Caco-2 (cell line): ENCODE measurements around the gene MMP8. TPM values are rescaled to one million over a fixed set of nuclear protein-coding genes. Genes with fewer than 3 reads are reported as not detected.

Experiments used
- BruUV-seq: library from RNA; stranded (reverse); fragments of 400-500 nt; replicated peaks from 2 replicates; lab custom pipeline; 2021; lab: Mats Ljungman, UMichigan
- CTCF ChIA-PET: fragments of 300-600 bp; sonication (Branson Sonifier 250); formaldehyde crosslinking; loops from one replicate; lab custom pipeline; 2022; ENCODE audit warnings: antibody characterized with exemption; lab: Charles Lee
- POLR2A ChIA-PET: fragments of 300-600 bp; sonication (Branson Sonifier 250); formaldehyde crosslinking; loops from one replicate; lab custom pipeline; 2022; ENCODE audit warnings: antibody characterized with exemption; lab: Charles Lee
- DNase-seq, 2 experiments: peaks; one replicate each; pipeline versions ENCODE4 v3.0.0 to v3.0.0-alpha.2; 2020 to 2022
- H3K27me3 ChIP-seq: replicated peaks from 2 replicates; pipeline ENCODE4 v1.6.0; 2011; ENCODE audit warnings: low read length; ENCODE audit not compliant: control insufficient read depth, insufficient read depth
- H3K36me3 ChIP-seq: 2 replicates; pipeline ENCODE4 v1.5.1; 2011; ENCODE audit warnings: low read length; ENCODE audit not compliant: control insufficient read depth, insufficient read depth
- H3K4me1 ChIP-seq: fragments of 250-450 bp; sonication (Bioruptor Pico); 2 replicates; pipeline ENCODE4 v1.5.1; 2020; ENCODE audit warnings: mild to moderate bottlenecking
- H3K4me3 ChIP-seq: 2 replicates; pipeline ENCODE4 v1.5.1; 2011; ENCODE audit warnings: low read depth, mild to moderate bottlenecking, control low read depth, low read length
- H3K9me3 ChIP-seq: fragments of 250-450 bp; sonication (Bioruptor Pico); 2 replicates; pipeline ENCODE4 v1.5.1; 2020; ENCODE audit warnings: mild to moderate bottlenecking, moderate library complexity
- H3K27ac Mint-ChIP-seq: one replicate; pipeline ENCODE4 v1.8.0; 2022; ENCODE audit warnings: mixed read lengths; ENCODE audit not compliant: unreplicated experiment
- H3K27me3 Mint-ChIP-seq: one replicate; pipeline ENCODE4 v1.8.0; 2022; ENCODE audit warnings: mixed read lengths; ENCODE audit not compliant: insufficient read depth, unreplicated experiment
- H3K36me3 Mint-ChIP-seq: one replicate; pipeline ENCODE4 v1.8.0; 2022; ENCODE audit warnings: mild to moderate bottlenecking, mixed read lengths; ENCODE audit not compliant: insufficient read depth, unreplicated experiment
- H3K4me1 Mint-ChIP-seq: one replicate; pipeline ENCODE4 v1.8.0; 2022; ENCODE audit warnings: low read depth, mixed read lengths; ENCODE audit not compliant: unreplicated experiment
- H3K4me3 Mint-ChIP-seq: one replicate; pipeline ENCODE4 v1.8.0; 2022; ENCODE audit warnings: mild to moderate bottlenecking, moderate library complexity, mixed read lengths; ENCODE audit not compliant: unreplicated experiment
- H3K9me3 Mint-ChIP-seq: one replicate; pipeline ENCODE4 v1.8.0; 2022; ENCODE audit warnings: mixed read lengths; ENCODE audit not compliant: unreplicated experiment
- CTCF ChIP-seq, 2 experiments: fragments of 200-600 bp in 1 of 2; IDR thresholded peaks; 1 replicate in 1 of 2; 2 replicates in 1 of 2; pipeline versions ENCODE4 v1.5.1 to v1.8.0; 2011 to 2022; ENCODE audit warnings: antibody characterized with exemption in 1 of 2, control low read depth in 1 of 2, inconsistent platforms in 1 of 2, low read depth in 1 of 2, low read length in 1 of 2, mild to moderate bottlenecking in 1 of 2, moderate library complexity in 1 of 2; ENCODE audit not compliant: insufficient read depth in 1 of 2, severe bottlenecking in 1 of 2, unreplicated experiment in 1 of 2
- intact Hi-C: fragments of 100-400 bp; cut with micrococcal nuclease; formaldehyde crosslinking; loops from one replicate; pipeline ENCODE4 v1.10.0; 2022; ENCODE audit not compliant: unreplicated experiment
- total RNA-seq: library from RNA; stranded (reverse); gene quantifications from 2 replicates; pipeline ENCODE4 v1.2.3, GENCODE V29; 2022

MMP8 gene
- total RNA-seq, 1 experiment from 2014 or later: not detected

- Histone ChIP-seq H3K4me3 (no peak overlapping the region), H3K4me1 (peaks cover 12% of the 10 kb centered on the region), H3K9me3 (no peaks in the 10 kb centered on the region), H3K27me3 (no peaks in the 10 kb centered on the region), H3K36me3 (no peaks in the 10 kb centered on the region)
- H3K27me3 Mint-ChIP-seq: no peaks in the 10 kb centered on the region
- CTCF ChIA-PET: no interaction called here
- BruUV-seq: no TSS peak
- H3K4me3 Mint-ChIP-seq: no peak overlapping the region
- peaks cover 14% of the 10 kb centered on the region for H3K4me1 Mint-ChIP-seq
- peaks cover 12% of the 10 kb centered on the region for H3K9me3 Mint-ChIP-seq
- intact Hi-C loops: no loop called here
- no peak for TF ChIP-seq CTCF (IDR thresholded peaks at IDR 0.05; ENCODE audit: insufficient read depth in 1 of 2, low read depth in 1 of 2, low read length in 1 of 2, severe bottlenecking in 1 of 2, unreplicated experiment in 1 of 2)
- peaks cover 22% of the 10 kb centered on the region for H3K36me3 Mint-ChIP-seq
- POLR2A ChIA-PET: no interaction called here
- no peak overlapping the region for H3K27ac Mint-ChIP-seq
- DNase-seq: no peak
Observed at GRCh38 chr11:102770191-102770590, 45.4 kb upstream of the MMP8 start.

- no TSS peak for BruUV-seq
- ChIA-PET CTCF (no interaction called here), POLR2A (no interaction called here)
- Mint-ChIP-seq H3K4me3 (no peak overlapping the region), H3K27me3 (no peaks in the 10 kb centered on the region), H3K9me3 (peaks cover 12% of the 10 kb centered on the region), H3K27ac (no peak overlapping the region), H3K36me3 (peaks cover 25% of the 10 kb centered on the region), H3K4me1 (peaks cover 36% of the 10 kb centered on the region)
- Histone ChIP-seq H3K36me3 (peaks cover 2% of the 10 kb centered on the region; the same call in 1 of the 2 replicates), H3K4me1 (peaks cover 36% of the 10 kb centered on the region), H3K4me3 (no peak overlapping the region), H3K9me3 (no peaks in the 10 kb centered on the region), H3K27me3 (no peaks in the 10 kb centered on the region)
- no peak for TF ChIP-seq CTCF (IDR thresholded peaks at IDR 0.05; ENCODE audit: insufficient read depth in 1 of 2, low read depth in 1 of 2, low read length in 1 of 2, severe bottlenecking in 1 of 2, unreplicated experiment in 1 of 2)
- intact Hi-C loops: no loop called here
- DNase-seq: no peak
Observed at GRCh38 chr11:102767800-102768199, 43.0 kb upstream of the MMP8 start.

- peaks cover 53% of the 10 kb centered on the region for H3K4me1 Mint-ChIP-seq
- no peaks in the 10 kb centered on the region for H3K9me3 Mint-ChIP-seq
- ChIA-PET POLR2A (no interaction called here), CTCF (no interaction called here)
- intact Hi-C loops: no loop called here
- peaks cover 22% of the 10 kb centered on the region for H3K36me3 Mint-ChIP-seq
- H3K27me3 Mint-ChIP-seq: no peaks in the 10 kb centered on the region
- H3K27ac Mint-ChIP-seq: peak overlapping the region; percentile 78
- TF ChIP-seq CTCF (IDR thresholded peaks at IDR 0.05; ENCODE audit: insufficient read depth in 1 of 2, low read depth in 1 of 2, low read length in 1 of 2, severe bottlenecking in 1 of 2, unreplicated experiment in 1 of 2): no peak
- H3K4me1 ChIP-seq: peaks cover 64% of the 10 kb centered on the region
- H3K27me3 ChIP-seq: no peaks in the 10 kb centered on the region
- peaks cover 2% of the 10 kb centered on the region; the same call in 1 of the 2 replicates for H3K36me3 ChIP-seq
- H3K4me3 ChIP-seq: no peak overlapping the region
- no peaks in the 10 kb centered on the region for H3K9me3 ChIP-seq
- no peak for DNase-seq
- peak overlapping the region; percentile 73 for H3K4me3 Mint-ChIP-seq
- BruUV-seq: no TSS peak
Observed at GRCh38 chr11:102763440-102763839, 38.7 kb upstream of the MMP8 start.
